Suprapubic skin (tissue), 4 donors: ENCODE measurements around the gene REG4.

Experiments used
- CTCF ChIP-seq, 2 donors: fragments of 200-600 bp in 1 of 2; fragments of 450-650 bp in 1 of 2; sonication (generic) in 1 of 2; IDR thresholded peaks; one replicate each; pipeline ENCODE4 v1.5.1; 2016 to 2019; ENCODE audit warnings: antibody characterized with exemption in 2 of 2, mild to moderate bottlenecking in 1 of 2, moderate library complexity in 1 of 2
- EP300 ChIP-seq: sonication (generic); formaldehyde crosslinking; IDR thresholded peaks from one replicate; pipeline ENCODE4 v1.6.1; 2017; ENCODE audit warnings: antibody characterized with exemption
- POLR2A ChIP-seq, 2 donors: fragments of 450-650 bp; IDR thresholded peaks; one replicate each; pipeline ENCODE4 v1.6.1; 2017; ENCODE audit warnings: antibody characterized with exemption in 2 of 2, mild to moderate bottlenecking in 2 of 2, moderate library complexity in 2 of 2
- POLR2AphosphoS5 ChIP-seq, 3 donors: sonication (generic); formaldehyde crosslinking; IDR thresholded peaks; one replicate each; pipeline ENCODE4 v1.6.1; 2017; ENCODE audit warnings: antibody characterized with exemption in 3 of 3

- TF ChIP-seq POLR2A (IDR thresholded peaks at IDR 0.05) (no peak), CTCF (IDR thresholded peaks at IDR 0.05) (no peak), POLR2AphosphoS5 (IDR thresholded peaks at IDR 0.05) (no peak), EP300 (no peak)
These were observed 47.0 kb downstream of the REG4 start for GRCh38 chr1:119764220-119764619.
